H9 (cell line): ENCODE data around the gene NME5. TPM values are rescaled to one million over a fixed set of nuclear protein-coding genes. Genes with fewer than 3 reads are reported as not detected.
"Not testable (repeated sequence)": the region's sequence is repeated elsewhere in the genome, so short reads cannot be mapped to it uniquely, and the experiment has no call there.

Experiments
- DNase-seq: peaks from one replicate; pipeline ENCODE4 v3.0.0-alpha.2; 2017
- H2AFZ ChIP-seq: one replicate; pipeline ENCODE4 v1.6.1; 2013; ENCODE audit warnings: mild to moderate bottlenecking, low read length, control low read depth, moderate library complexity
- H2AK5ac ChIP-seq: 2 replicates; pipeline ENCODE4 v1.6.1; 2013; ENCODE audit warnings: low read length, control low read depth, mixed read lengths; ENCODE audit not compliant: insufficient read length
- H2BK120ac ChIP-seq: one replicate; pipeline ENCODE4 v1.6.1; 2013; ENCODE audit warnings: low read depth, mild to moderate bottlenecking, low read length, control low read depth, inconsistent platforms; ENCODE audit not compliant: poor library complexity, severe bottlenecking
- H2BK12ac ChIP-seq: 2 replicates; pipeline ENCODE4 v1.6.1; 2013; ENCODE audit warnings: low read length, control low read depth, mixed read lengths, low read depth; ENCODE audit not compliant: insufficient read length
- H2BK15ac ChIP-seq: 2 replicates; pipeline ENCODE4 v1.6.1; 2013; ENCODE audit warnings: low read depth, low read length, control low read depth
- H2BK20ac ChIP-seq: one replicate; pipeline ENCODE4 v1.6.1; 2013; ENCODE audit warnings: low read depth, mild to moderate bottlenecking, low read length, control low read depth, inconsistent platforms; ENCODE audit not compliant: poor library complexity, severe bottlenecking
- H2BK5ac ChIP-seq: 2 replicates; pipeline ENCODE4 v1.6.1; 2013; ENCODE audit warnings: low read length, control low read depth, mixed read lengths; ENCODE audit not compliant: insufficient read length
- H3K14ac ChIP-seq: 2 replicates; pipeline ENCODE4 v1.6.1; 2013; ENCODE audit warnings: low read length, control low read depth; ENCODE audit not compliant: insufficient read depth
- H3K18ac ChIP-seq: 2 replicates; pipeline ENCODE4 v1.6.1; 2013; ENCODE audit warnings: low read depth, mild to moderate bottlenecking, mixed read lengths, low read length, control low read depth; ENCODE audit not compliant: insufficient read length
- H3K23ac ChIP-seq: 2 replicates; pipeline ENCODE4 v1.6.1; 2013; ENCODE audit warnings: low read length, control low read depth, mixed read lengths, low read depth; ENCODE audit not compliant: insufficient read length
- H3K23me2 ChIP-seq: 2 replicates; pipeline ENCODE4 v1.6.1; 2013; ENCODE audit warnings: low read depth, mild to moderate bottlenecking, mixed read lengths, low read length, control low read depth; ENCODE audit not compliant: insufficient read length, poor library complexity, severe bottlenecking
- H3K27ac ChIP-seq: 2 replicates; pipeline ENCODE4 v1.5.1; 2013; ENCODE audit warnings: low read length, control low read depth, mixed read lengths, low read depth; ENCODE audit not compliant: insufficient read length
- H3K27me3 ChIP-seq: 2 replicates; pipeline ENCODE4 v1.6.1; 2013; ENCODE audit warnings: low read length, control low read depth, inconsistent platforms; ENCODE audit not compliant: insufficient read depth
- H3K4ac ChIP-seq: 2 replicates; pipeline ENCODE4 v1.6.1; 2013; ENCODE audit warnings: low read depth, mild to moderate bottlenecking, control low read depth, inconsistent platforms, low read length, moderate library complexity
- H3K4me1 ChIP-seq: 2 replicates; pipeline ENCODE4 v1.6.1; 2013; ENCODE audit warnings: low read length, control low read depth, inconsistent platforms; ENCODE audit not compliant: insufficient read depth
- H3K4me2 ChIP-seq: 2 replicates; pipeline ENCODE4 v1.6.1; 2013; ENCODE audit warnings: low read length, control low read depth, mixed read lengths; ENCODE audit not compliant: insufficient read length, insufficient read depth
- H3K56ac ChIP-seq: 2 replicates; pipeline ENCODE4 v1.6.1; 2013; ENCODE audit warnings: low read depth, mild to moderate bottlenecking, mixed read lengths, low read length, control low read depth; ENCODE audit not compliant: insufficient read length
- H3K79me1 ChIP-seq: 2 replicates; pipeline ENCODE4 v1.6.1; 2013; ENCODE audit warnings: low read depth, mild to moderate bottlenecking, moderate library complexity, low read length, control low read depth, inconsistent platforms; ENCODE audit not compliant: insufficient read depth, poor library complexity, severe bottlenecking
- H3K79me2 ChIP-seq: 2 replicates; pipeline ENCODE4 v1.6.1; 2013; ENCODE audit warnings: low read length, control low read depth, inconsistent platforms; ENCODE audit not compliant: insufficient read depth
- H3K9ac ChIP-seq: 2 replicates; pipeline ENCODE4 v1.6.1; 2013; ENCODE audit warnings: low read length, control low read depth, mixed read lengths; ENCODE audit not compliant: insufficient read length; ENCODE audit errors: extremely low read depth
- H3K9me3 ChIP-seq: one replicate; pipeline ENCODE4 v1.6.1; 2013; ENCODE audit warnings: low read depth, low read length, inconsistent platforms; ENCODE audit not compliant: control insufficient read depth
- H3T11ph ChIP-seq: one replicate; pipeline ENCODE4 v1.6.1; 2013; ENCODE audit warnings: mild to moderate bottlenecking, low read length, control low read depth, inconsistent platforms
- H4K20me1 ChIP-seq: one replicate; pipeline ENCODE4 v1.6.1; 2013; ENCODE audit not compliant: control insufficient read depth, insufficient read length, insufficient read depth
- H4K5ac ChIP-seq: 2 replicates; pipeline ENCODE4 v1.6.1; 2013; ENCODE audit warnings: low read depth, mild to moderate bottlenecking, mixed read lengths, low read length, control low read depth; ENCODE audit not compliant: insufficient read length
- H4K8ac ChIP-seq: replicated peaks from 2 replicates; pipeline ENCODE4 v1.6.1; 2013; ENCODE audit warnings: low read length, control low read depth, mixed read lengths, low read depth; ENCODE audit not compliant: insufficient read length
- H4K91ac ChIP-seq: 2 replicates; pipeline ENCODE4 v1.6.1; 2013; ENCODE audit warnings: low read depth, mild to moderate bottlenecking, moderate library complexity, mixed read lengths, low read length, control low read depth; ENCODE audit not compliant: insufficient read length
- H3K27ac Mint-ChIP-seq, 3 experiments: 2 replicates in 2 of 3; 3 replicates in 1 of 3; pipeline ENCODE4 v1.8.0; 2020 to 2021; ENCODE audit warnings: mixed read lengths in 3 of 3, mild to moderate bottlenecking in 1 of 3, moderate library complexity in 1 of 3
- H3K27me3 Mint-ChIP-seq: 2 replicates; pipeline ENCODE4 v1.8.0; 2021; ENCODE audit warnings: low read depth, mild to moderate bottlenecking, moderate library complexity, mixed read lengths
- H3K36me3 Mint-ChIP-seq, 3 experiments: 2 replicates in 2 of 3; 3 replicates in 1 of 3; pipeline ENCODE4 v1.8.0; 2020 to 2021; ENCODE audit warnings: low read depth in 3 of 3, mixed read lengths in 3 of 3; ENCODE audit not compliant: insufficient read depth in 1 of 3
- H3K4me1 Mint-ChIP-seq, 2 experiments: 2 replicates each; pipeline ENCODE4 v1.8.0; 2020; ENCODE audit warnings: mixed read lengths in 2 of 2
- H3K4me3 Mint-ChIP-seq, 2 experiments: 2 replicates in 1 of 2; 3 replicates in 1 of 2; pipeline ENCODE4 v1.8.0; 2020 to 2021; ENCODE audit warnings: mild to moderate bottlenecking in 2 of 2, mixed read lengths in 2 of 2, moderate library complexity in 1 of 2
- H3K9me3 Mint-ChIP-seq, 2 experiments: 2 replicates in 1 of 2; 3 replicates in 1 of 2; pipeline ENCODE4 v1.8.0; 2020; ENCODE audit warnings: mild to moderate bottlenecking in 2 of 2, mixed read lengths in 2 of 2, moderate library complexity in 1 of 2
- CTCF ChIP-seq: fragments of 200-600 bp; sonication (generic); conservative IDR thresholded peaks from 3 replicates; pipeline ENCODE4 v1.8.0; 2021; ENCODE audit warnings: antibody characterized with exemption, mild to moderate bottlenecking
- WGBS: extraction: QIAGEN DNeasy Blood & Tissue Kit; methylation state at CpG from one replicate; pipeline ENCODE4 v1.1.7; 2013; ENCODE audit warnings: missing lambda C conversion rate, low lambda C conversion rate, mixed read lengths; ENCODE audit not compliant: insufficient read length; ENCODE audit errors: extremely low coverage; 5-methylcytosine and 5-hydroxymethylcytosine counted together
- total RNA-seq: library from RNA; stranded (reverse); gene quantifications from 2 replicates; pipeline ENCODE4 v1.2.1, GENCODE V29; 2021

Gene NME5
- total RNA-seq, 1 experiment from 2014 or later, result 0.96 TPM

- Mint-ChIP-seq H3K36me3 (peaks cover 36 to 64% (median 64%) of the 10 kb centered on the region in 3 experiments; a peak in 6 of 7 replicates), H3K9me3 (no peaks in the 10 kb centered on the region), H3K27me3 (no peaks in the 10 kb centered on the region), H3K4me1 (no peaks in the 10 kb centered on the region), H3K4me3 (no peak overlapping the region), H3K27ac (no peak overlapping the region)
- Histone ChIP-seq H2BK5ac (no peak overlapping the region), H3K9ac (no peak overlapping the region), H4K5ac (no peak overlapping the region), H3K4me1 (no peaks in the 10 kb centered on the region), H2BK15ac (no peak overlapping the region), H2AFZ (no peak overlapping the region), H3K18ac (no peak overlapping the region), H4K91ac (no peak overlapping the region), H2AK5ac (no peak overlapping the region), H3K79me1 (no peaks in the 10 kb centered on the region), H3K4me2 (no peak overlapping the region), H3K79me2 (no peaks in the 10 kb centered on the region), H2BK20ac (no peak overlapping the region), H4K8ac (no peak overlapping the region), H3K27me3 (no peaks in the 10 kb centered on the region), H3K23me2 (no peaks in the 10 kb centered on the region), H3T11ph (no peak overlapping the region), H3K9me3 (no peaks in the 10 kb centered on the region), H3K23ac (no peak overlapping the region), H4K20me1 (no peaks in the 10 kb centered on the region), H2BK120ac (no peak overlapping the region), H3K56ac (no peak overlapping the region), H3K14ac (no peak overlapping the region), H3K27ac (no peak overlapping the region), H2BK12ac (no peak overlapping the region), H3K4ac (no peak overlapping the region)
- WGBS, result no CpG with 5 or more reads among the region's 1 CpG
- no peak for DNase-seq
- TF ChIP-seq CTCF, result no peak
These were observed 18.4 kb upstream of the NME5 start for GRCh38 chr5:138157626-138158025.

GRCh38 chr5:138155977-138156376 is 16.7 kb upstream of the NME5 start:
- not testable (repeated sequence) for H2BK120ac ChIP-seq, H3K79me2 ChIP-seq, H3K23me2 ChIP-seq, H2BK20ac ChIP-seq, H2BK5ac ChIP-seq, H3K27me3 ChIP-seq, H3K9me3 ChIP-seq, H3K14ac ChIP-seq, H2BK12ac ChIP-seq, H3K27me3 Mint-ChIP-seq, DNase-seq, H4K5ac ChIP-seq, H4K20me1 ChIP-seq, H3K18ac ChIP-seq, H3K27ac Mint-ChIP-seq, H4K91ac ChIP-seq, H3K9ac ChIP-seq, H3K27ac ChIP-seq, H3K4me1 Mint-ChIP-seq, H3K4ac ChIP-seq, H3K4me3 Mint-ChIP-seq, H3K4me1 ChIP-seq, H3K23ac ChIP-seq, H3K9me3 Mint-ChIP-seq, H3K56ac ChIP-seq, H3K4me2 ChIP-seq, H3K79me1 ChIP-seq, H2BK15ac ChIP-seq, H3T11ph ChIP-seq, H4K8ac ChIP-seq, H2AFZ ChIP-seq, H2AK5ac ChIP-seq
- no CpG with 5 or more reads among the region's 9 CpGs for WGBS
- H3K36me3 Mint-ChIP-seq, result peaks cover 30 to 51% (median 49%) of the 10 kb centered on the region in 3 experiments; a peak in 6 of 7 replicates
